ENCODE data around the gene S1PR3.
A peak's percentile ranks its signal among the peaks of the same experiment; 100 is the strongest.

Gene S1PR3

DNA sequence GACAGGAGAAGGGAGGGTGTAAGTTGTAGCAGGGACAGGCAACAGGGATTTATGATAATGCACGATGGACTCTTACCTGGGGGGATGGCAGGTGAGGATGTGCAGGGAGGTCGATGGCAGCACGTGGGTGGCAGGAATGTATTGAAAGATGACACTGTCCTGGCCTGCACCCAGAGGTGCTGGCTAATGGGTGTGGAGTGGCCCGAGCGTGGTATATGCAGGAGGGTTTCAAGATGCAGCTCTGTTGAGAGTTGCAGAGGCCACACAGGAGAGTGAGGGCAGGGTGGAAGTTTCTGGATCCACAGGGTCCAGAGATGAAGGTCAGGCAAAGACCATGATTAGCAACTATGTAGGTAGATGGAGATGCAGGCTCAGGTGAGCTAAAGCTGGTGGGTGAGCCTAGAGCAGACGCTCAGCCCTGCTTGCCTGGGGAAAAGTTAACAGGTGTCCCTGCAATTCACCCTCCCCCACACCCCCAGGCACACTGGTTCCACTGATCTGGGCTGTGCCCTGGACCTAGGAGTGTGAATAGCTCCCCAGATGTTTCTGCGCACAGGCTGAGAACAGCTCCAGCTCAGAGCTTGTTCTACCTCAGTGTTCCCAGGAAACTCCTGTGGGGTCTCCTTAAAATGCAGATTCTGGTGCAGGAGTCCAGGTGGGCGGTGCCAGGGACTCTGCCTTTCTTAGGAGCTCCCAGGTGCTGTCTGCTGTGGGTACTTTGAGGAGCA is 21.5 kb upstream of the S1PR3 start:
- no peak for DNase-seq (ENCODE audit: low read depth)

DNA sequence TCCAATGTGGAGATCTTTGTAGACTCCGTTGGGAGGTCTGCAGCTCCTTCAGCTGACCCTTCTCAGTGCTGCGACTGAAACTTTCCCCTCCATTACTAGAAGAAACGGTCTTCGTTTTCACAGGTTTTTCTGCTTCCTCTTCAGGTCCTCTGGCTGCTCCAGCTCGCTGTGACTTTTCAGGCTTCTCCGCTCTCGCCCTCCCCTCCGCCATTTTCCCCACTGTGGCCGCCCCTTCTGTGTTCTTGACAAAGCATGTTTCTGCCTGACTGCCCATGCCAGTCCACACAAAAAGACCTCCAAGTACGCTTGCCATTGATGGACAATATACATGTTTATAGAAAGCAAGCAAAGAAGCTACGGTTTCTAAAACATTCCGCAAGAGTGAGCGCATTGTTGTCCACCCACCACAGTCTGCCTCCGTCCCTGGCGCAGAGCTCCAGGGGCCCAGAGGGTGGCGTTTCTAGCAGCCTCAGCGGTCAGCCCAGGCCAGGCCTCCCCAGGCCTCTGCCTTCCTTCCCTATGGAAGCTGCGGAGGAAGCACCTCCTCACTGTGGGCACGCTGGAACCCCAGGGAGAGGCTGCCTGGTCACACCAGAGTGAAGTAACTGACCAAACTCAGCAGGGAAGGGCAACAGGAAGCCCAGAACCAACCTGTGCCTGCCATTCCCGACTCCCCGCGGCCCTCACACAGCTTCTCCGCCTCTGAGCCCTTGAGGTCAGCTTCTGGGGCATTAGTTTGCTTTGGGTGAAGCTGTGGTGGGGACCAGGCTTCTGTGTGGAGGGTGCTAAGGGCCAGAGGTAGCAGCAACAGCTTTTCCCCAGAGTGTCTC is 19.9 kb upstream of the S1PR3 start:
- no peak for DNase-seq (ENCODE audit: low read depth)

DNA sequence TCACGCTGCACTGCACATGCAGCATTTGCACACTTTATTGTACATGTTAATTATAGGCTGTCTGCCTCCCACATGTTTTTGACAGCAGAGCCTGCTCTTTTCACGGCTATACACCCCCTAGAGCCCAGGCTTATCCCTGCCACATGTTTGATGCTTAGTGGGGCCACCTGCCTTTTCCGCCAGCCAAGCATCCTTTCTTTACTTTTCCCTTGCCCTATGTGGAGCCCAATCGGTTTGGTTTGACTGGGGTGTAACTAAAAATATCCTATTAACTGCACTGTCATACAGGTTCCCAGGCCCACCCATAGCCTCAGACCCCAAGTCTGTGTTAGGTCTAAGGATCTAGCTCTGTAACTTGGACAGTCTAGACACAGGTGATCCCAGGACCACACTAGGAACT is 18.9 kb upstream of the S1PR3 start:
- no peak for DNase-seq (ENCODE audit: low read depth)

DNA sequence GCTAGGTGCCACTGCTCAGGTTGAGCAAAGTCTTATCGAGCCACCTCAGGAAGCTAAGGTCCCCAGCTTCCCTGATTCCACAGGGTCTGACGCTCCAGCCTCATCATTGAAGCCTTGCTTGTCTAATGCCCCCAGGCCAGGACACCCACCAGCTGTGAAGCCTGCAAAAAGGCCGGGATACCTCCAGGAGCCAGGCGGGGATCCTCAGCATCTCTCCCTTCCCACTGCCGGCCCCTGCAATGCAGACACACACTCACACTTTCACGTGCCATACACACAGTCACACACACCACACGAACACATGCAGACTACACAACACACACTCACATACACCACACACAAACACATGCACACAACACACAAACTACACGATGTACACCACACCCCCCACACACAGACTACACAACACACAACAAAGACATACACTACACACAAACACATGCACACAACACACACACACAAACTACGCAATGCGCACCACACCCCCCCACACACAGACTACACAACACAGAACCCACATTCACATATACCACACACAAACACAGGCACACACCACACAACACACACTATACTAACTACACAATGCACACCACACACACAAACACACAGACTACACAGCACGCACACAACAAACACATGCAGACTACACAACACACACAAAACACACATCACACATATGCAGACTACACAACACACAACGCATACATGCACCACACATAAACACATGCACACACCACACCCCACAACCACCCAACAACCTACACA is 17.8 kb upstream of the S1PR3 start:
- DNase-seq (ENCODE audit: low read depth): no peak

DNA sequence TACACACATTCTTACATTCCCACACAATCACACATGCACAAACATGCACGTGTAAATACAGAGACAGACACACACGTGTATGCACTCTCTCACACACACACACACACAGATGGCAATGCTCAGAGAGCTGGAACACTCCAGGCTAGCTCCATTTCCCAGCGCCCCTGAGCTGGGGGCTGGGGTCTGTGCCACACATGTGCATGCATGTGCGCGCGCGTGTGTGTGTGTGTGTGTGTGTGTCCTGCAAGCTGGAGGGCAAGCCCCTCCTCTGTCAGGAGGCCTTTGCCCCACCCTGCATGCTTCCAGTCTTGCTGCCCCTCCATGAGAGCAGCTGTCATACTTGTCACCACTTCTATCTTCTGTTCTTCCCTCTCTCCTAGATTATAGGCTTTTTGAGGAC is 16.6 kb upstream of the S1PR3 start:
- no peak for DNase-seq (ENCODE audit: low read depth)

DNA sequence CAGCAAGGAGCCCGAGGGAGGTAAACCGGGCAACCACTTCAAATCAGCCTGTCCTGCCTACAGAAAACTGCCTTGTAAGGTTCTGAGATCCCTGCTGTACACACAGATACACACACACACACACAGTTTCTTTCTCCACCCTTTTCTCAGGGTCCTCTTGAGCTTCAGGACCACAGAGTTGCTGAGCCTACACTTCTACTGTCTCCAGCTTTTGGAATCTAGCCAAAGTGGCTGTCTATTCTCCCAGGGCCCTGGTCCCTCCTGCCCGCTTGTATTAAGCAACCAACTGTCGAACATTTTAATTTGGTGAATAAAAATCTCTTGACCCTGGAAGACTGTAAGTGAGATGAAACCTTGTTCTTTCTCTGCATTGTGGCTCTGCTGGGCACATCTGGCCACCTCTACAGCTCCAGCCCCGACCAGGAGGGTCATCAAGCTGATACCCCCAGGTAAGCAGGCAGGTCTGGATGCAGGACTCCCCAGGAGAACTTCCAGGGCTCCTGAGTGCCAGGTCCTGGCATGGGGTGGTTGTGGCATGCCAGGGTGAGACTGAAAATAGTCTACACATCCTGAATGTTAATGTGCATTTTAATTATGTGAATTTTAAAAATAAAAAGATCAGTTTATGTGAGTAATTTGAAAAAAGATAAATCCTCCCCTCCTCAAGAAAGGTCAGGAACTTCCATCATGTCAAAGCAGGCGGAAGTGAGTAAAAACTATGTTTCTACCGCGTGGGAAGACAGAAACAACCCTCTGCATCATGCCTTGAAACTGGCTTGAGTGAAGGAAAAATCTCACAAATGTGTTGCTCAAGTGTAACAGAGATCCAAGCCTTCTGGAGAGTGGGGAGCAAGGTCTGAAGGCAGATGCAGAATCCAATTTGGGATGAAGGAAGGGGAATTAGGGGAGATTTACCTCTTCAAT is 15.0 kb upstream of the S1PR3 start:
- no peak for DNase-seq (ENCODE audit: low read depth)

DNA sequence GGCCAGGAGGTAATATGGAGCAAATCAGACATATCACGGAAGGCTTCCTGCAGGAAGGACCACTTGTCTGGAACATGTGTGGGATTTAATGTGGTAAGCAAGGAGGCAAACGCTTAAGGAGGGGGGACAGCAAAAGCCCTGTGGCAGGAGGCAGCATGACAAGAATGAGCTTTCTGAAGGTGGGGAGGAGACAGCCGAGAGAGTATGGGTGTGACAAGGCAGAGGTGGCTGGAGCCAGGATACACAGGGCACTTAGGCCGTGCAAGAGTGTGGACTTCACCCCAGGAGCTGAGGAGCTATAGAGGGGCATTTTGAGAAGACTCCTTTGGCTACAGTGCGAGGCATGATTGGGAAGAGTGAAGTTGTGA is 14.4 kb upstream of the S1PR3 start:
- no peak for DNase-seq (ENCODE audit: low read depth)

DNA sequence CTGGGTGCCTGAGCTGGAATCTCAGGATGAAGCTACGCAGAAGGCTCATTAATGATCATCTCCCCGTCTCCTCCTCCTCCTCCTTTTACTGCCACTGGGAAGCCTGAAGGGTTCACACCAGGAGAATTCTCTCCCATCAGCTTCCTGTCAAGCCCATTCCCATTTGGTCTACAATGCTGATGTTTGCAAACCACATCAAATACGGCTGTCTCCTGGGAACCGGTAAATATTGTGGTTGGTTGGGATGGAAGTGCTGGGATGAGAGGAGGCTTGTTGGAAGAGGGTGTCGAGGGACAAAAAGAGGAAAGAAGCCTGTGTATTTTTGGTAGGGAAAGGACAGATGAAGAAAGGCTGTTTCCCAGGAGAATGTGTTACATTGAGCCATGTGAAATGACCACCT is 13.2 kb upstream of the S1PR3 start:
- DNase-seq (ENCODE audit: low read depth): no peak

DNA sequence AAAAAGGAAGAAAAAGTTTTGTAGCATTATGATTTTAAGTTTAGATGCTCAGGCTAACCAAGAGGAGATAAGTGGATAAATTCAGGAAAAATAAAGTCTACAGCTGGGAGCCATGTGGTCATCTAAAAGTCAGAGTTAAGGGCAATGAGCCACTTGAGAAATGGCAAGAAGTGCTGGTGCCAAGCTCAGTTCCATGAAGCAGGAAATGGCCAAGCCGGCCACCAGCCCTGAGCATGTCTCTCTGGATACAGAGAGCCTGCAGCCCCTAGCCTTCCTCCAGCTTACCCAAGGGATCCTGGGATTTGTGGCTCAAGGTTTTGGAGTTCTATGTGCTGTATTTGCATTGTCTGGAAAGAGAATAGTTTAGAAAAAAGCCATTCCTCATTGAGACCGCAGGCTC is 12.2 kb upstream of the S1PR3 start:
- DNase-seq (ENCODE audit: low read depth): no peak

DNA sequence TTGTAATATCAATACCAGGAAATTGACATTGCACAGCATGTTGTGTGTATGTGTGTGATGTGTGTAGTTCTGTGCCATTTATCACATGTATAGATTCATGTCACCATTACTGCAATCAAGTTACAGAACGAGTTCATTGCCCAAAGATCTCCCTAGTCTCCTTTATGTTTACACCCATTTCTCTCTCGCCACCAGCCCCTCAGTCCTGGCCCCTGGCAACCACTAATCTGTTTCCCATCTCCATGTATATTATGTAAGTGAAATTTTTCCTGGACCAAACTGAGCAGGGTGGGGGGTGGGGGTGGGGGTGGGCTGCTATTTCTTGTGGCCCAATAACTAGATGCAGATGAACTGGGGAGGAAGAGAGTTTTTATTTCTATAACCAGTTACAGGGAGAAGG is 11.5 kb upstream of the S1PR3 start:
- no peak for DNase-seq (ENCODE audit: low read depth)

DNA sequence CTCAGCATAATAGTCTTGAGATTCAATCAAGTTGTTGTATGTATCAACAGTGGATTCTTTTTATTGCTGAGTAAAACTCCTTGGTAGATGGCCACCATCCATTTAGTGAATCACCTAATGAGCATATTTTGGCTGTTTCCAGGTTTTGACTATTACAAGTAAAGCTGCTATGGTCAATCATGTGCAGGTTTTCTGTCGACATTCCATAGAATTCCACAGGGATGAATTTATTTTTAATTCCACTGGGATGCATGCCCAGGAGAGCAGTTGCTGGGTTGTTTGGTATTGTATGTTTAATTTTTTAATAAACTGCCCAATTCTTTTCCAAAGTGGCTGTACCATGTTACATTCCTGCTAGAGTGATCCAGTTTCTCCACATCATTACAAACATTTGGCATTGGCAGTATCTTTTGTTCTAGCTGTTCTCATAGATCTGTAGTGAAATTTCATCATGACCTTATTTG is 10.5 kb upstream of the S1PR3 start:
- DNase-seq (ENCODE audit: low read depth): peak; percentile 96

DNA sequence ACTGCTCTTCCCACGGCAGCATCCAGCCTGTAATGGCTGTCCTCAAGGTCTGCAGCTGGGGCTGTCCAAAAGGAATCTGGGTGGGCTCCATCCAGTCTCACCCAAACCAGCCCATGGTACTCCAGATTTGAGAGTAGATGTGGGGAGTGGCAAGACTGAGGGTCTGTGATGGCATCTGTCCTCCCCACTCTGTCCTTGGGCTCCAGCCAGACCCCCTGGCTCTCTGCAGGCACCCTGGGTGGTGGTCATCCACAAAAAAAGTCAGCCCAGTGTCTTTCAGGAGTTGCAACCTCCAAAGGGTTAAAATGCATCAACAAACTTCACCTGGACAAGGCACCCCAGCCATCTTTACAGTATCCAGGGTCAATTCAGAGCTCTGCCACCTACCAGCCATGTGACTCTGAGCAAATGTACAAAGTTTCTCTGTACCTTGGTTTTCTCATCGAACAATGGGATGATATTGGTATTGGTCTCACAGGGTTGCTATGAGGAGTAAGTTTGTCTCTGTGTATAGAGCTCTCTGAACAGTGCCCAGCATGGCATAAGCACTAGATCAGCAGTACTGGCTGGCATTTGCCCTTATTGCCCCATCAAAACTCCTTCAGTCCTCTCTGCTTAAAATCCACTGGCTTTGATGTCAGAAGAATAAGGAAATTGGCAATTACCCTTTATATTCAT is 7.3 kb upstream of the S1PR3 start:
- no peak for DNase-seq (ENCODE audit: low read depth)

DNA sequence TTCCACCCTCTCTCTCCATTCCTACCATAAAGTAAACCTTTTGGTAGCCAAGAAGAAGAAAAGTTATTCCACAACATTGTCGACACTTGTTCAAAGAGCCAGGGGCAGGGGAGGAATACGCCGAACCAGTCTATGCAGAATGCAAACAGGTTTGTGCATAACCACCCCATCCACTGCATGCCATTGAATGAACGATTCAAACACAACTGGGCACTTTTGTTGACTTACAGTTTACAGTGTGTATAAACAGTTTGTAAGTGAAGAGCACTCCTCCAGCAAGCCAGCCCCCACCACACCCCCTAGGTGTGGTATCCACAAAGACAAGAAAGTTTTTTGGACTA is 6.8 kb upstream of the S1PR3 start:
- no peak for DNase-seq (ENCODE audit: low read depth)

DNA sequence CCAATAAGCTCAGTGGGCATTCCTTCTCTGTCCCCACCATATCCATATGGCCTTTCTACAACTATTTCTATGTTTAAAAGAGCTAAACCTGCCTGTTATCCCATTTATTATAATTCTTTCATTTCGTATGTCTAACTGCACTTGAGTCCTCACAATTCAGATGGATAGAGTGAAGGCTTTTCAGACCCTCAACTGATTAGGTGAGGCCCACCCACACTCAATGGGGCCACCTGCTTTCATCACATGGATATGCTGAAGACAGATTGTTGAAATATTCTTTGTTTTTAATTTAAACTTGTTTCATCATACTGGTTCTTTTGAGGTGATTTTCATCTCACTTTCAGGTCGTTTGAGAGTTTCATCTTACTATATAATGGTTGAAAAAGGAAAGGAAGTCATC is 5.7 kb upstream of the S1PR3 start:
- no peak for DNase-seq (ENCODE audit: low read depth)

DNA sequence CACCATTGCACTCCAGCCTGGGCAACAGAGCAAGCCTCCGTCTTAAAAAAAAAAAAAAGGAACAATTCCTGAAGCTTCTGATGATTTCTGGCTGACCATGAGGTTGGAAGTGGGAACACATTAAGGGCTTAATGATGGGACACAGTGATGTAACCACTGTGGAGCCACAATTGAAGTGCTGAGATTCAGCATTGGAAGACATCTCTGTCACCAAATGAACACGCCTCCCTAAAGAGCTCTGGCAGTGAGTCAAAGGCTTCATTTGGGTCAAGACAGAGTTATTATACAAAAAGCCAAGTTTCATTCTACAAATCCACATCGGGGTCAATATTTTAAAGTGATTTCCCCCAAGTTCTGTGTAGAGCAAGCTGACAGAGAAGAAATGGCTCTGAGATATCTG is 4.5 kb upstream of the S1PR3 start:
- DNase-seq (ENCODE audit: low read depth): no peak

DNA sequence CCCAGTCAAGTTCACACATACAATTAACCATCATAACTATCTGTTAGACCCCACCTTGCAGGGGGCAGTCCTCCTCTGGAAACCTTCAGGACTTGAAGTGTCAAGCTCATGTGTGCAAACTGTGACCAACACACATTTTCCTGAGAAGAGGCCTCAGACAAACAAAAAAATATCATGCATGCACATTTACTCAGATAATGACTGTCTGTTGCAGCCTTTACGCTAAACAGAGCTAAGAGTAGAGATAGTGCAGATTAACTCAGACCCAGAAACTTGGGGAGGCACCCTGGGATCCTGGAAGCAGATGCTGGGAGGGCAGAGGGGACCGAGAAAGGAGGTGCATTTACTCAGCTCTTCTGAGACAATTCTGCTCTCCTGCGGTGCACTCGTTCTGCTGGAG is 3.6 kb upstream of the S1PR3 start:
- no peak for DNase-seq (ENCODE audit: low read depth)

DNA sequence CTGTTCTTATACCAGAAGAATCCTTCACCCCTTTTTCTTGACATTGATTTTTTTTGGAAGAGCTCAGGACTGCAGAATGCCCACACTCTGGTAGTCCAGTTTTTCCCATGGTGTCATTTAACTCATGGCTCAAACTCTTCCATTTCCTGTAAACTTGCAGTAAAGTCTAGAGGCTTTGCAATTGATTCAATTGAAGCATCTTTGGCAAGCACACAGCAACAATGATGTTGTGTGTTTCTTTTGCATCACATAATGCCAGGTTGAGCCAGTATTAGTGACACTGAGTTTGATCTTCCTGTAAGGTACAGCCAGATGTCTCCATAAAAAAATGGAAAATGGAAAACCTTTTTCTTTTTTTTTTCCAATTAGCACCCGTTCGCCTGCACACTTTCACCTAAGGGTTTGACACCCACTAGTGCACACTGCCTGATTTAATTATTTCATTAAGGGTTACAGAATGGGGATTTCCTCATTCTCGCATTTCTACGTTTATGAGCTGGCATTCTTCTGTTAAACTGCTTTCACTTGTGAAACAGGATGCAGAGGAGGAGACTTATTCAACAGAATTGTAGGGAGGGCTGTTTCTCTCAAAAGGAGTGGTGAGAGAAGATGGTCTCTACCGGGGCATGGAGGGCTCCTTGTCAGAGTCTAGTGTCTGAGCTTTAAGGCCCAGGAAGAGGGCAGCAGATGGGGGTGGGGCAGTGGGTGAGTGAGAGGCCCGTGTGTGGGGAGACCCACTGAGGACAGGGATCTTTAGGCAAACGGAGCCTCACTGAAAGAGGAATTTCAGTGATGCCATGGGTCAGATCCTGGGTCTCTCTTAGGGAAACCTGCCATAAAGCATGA is 2.2 kb upstream of the S1PR3 start:
- DNase-seq (ENCODE audit: low read depth): peak; percentile 56

DNA sequence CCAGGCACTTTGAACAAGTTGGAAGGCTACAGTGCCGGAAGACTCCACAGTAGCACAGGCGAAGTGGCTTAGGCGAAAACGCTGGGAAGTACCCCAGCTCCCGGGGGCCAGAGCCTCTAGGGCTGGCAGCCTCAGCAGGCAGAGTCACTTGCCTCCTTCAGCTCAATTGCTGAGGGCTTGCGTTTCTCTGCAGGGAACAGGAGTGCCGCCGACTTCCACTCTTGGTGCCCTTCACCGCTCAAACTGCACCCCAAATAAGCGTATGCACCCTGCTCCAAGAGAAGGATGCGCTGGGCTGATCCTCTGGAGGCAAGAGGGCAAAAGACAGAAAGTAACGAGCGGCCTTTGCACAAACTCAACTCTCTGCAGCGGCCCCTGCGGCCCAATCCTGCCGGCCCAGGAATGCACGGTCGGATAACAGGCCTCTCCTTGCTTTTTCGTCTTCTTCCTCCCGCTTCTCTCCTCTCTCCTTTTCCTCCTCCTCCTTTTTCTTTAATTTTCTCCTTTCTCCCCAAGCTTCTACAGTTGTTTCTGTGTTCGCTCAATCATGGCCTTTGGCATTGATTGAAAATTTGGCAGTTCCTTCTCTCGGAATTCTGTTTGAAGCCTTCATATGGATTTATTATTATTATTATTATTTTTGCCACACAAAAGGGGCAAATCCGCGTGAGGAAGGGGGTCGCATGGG is 1.1 kb upstream of the S1PR3 start:
- no peak for DNase-seq (ENCODE audit: low read depth)

DNA sequence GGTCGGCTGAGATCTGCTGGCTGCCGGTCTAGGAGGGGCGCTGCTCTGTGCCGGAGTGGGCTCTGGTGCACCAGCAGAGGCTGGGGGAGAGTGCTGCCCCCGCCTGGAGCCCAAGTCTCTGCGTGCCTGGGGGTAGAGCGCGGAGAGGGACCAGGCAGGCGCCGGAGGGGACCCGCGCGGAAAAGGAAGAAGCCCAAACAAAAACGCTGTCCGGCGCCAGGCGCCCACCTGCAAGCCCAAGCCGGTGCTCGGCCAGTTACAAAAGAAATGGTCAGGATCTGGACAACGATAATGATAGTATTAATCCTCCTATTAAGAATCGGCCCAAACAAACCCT is 571 bp upstream of the S1PR3 start:
- DNase-seq (ENCODE audit: low read depth): no peak

DNA sequence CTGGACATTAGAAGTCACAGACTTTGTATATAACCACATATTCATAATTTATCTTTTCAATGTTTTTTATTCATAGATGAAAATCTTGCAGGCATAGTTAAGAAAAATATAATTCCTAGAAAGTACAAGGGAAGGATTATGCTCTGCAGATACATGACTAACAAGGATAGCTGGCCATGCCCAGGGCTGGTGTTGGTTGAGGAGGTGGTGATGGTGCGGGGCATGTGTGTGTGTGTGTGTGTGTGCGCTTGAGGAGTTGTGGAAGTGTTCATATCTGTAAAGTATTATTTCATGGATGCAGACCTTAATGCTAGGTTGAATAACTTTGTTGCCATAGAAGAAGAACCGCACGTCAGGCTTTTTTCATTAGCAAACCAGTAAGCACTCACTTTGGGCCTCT is 1.3 kb downstream of the S1PR3 start:
- DNase-seq (ENCODE audit: low read depth): no peak
